ENCODE measurements around the gene FARS2.

Gene FARS2

GRCh38 chr6:5367510-5367909 lies 106.2 kb downstream of the FARS2 start:
- peaks cover 2% of the 10 kb centered on the region for H3K9me3 ChIP-seq (ENCODE audit: insufficient read depth, low read depth, low read length)
- WGBS (ENCODE audit: extremely low coverage, insufficient coverage, insufficient read length): no CpG with 5 or more reads among the region's 2 CpGs
- H3K4me2 ChIP-seq (ENCODE audit: low read length): no peak overlapping the region
- no peak overlapping the region for H2BK5ac ChIP-seq (ENCODE audit: low read depth, low read length, poor library complexity)
- no peak overlapping the region for H3K23ac ChIP-seq (ENCODE audit: low read length)
- H3K14ac ChIP-seq (ENCODE audit: low read length): no peak overlapping the region
- DNase-seq: no peak
- no peaks in the 10 kb centered on the region for H3K79me2 ChIP-seq (ENCODE audit: control insufficient read depth, insufficient read depth, low read length, poor library complexity)
- no peaks in the 10 kb centered on the region for H3K36me3 ChIP-seq (ENCODE audit: control insufficient read depth in 1 of 2, insufficient read depth in 2 of 2, low read length in 2 of 2)
- no peak overlapping the region for H4K12ac ChIP-seq (ENCODE audit: low read depth, low read length)
- no peak overlapping the region for H4K91ac ChIP-seq (ENCODE audit: low read depth, low read length)
- no peak overlapping the region for H3K4ac ChIP-seq (ENCODE audit: low read depth, low read length)
- H3K9ac ChIP-seq (ENCODE audit: low read length): no peak overlapping the region
- no peaks in the 10 kb centered on the region for H3K27me3 ChIP-seq (ENCODE audit: insufficient read depth, low read length)
- no peak overlapping the region for H2AK5ac ChIP-seq (ENCODE audit: low read length)
- no peak overlapping the region for H3K18ac ChIP-seq (ENCODE audit: low read length)
- H2BK12ac ChIP-seq (ENCODE audit: low read length): no peak overlapping the region
- no peak overlapping the region for H3K27ac ChIP-seq (ENCODE audit: low read depth, low read length)
- no peaks in the 10 kb centered on the region for H3K4me1 ChIP-seq (ENCODE audit: control insufficient read depth in 1 of 2, insufficient read depth in 2 of 2, low read length in 2 of 2)
- no peak overlapping the region for H2BK120ac ChIP-seq (ENCODE audit: insufficient read depth, low read length, poor library complexity)
- no peak overlapping the region for H3K4me3 ChIP-seq (ENCODE audit: low read depth, low read length)
- no peak overlapping the region for H2AFZ ChIP-seq (ENCODE audit: insufficient read depth, low read length, poor library complexity)
- no peaks in the 10 kb centered on the region for H3K79me1 ChIP-seq (ENCODE audit: low read length)
- no peak overlapping the region for H4K8ac ChIP-seq (ENCODE audit: low read depth, low read length)

GRCh38 chr6:5373430-5373829 lies 112.1 kb downstream of the FARS2 start:
- H4K12ac ChIP-seq (ENCODE audit: low read depth, low read length): no peak overlapping the region
- H3K79me1 ChIP-seq (ENCODE audit: low read length): no peaks in the 10 kb centered on the region
- H3K9ac ChIP-seq (ENCODE audit: low read length): no peak overlapping the region
- no peak overlapping the region for H4K91ac ChIP-seq (ENCODE audit: low read depth, low read length)
- H3K9me3 ChIP-seq (ENCODE audit: insufficient read depth, low read depth, low read length): peaks cover 2% of the 10 kb centered on the region
- H3K4me3 ChIP-seq (ENCODE audit: low read depth, low read length): no peak overlapping the region
- no CpG with 5 or more reads among the region's 2 CpGs for WGBS (ENCODE audit: extremely low coverage, insufficient coverage, insufficient read length)
- H2BK5ac ChIP-seq (ENCODE audit: low read depth, low read length, poor library complexity): no peak overlapping the region
- H3K27me3 ChIP-seq (ENCODE audit: insufficient read depth, low read length): no peaks in the 10 kb centered on the region
- H3K14ac ChIP-seq (ENCODE audit: low read length): no peak overlapping the region
- H3K27ac ChIP-seq (ENCODE audit: low read depth, low read length): no peak overlapping the region
- H3K18ac ChIP-seq (ENCODE audit: low read length): no peak overlapping the region
- no peak overlapping the region for H2AK5ac ChIP-seq (ENCODE audit: low read length)
- DNase-seq: no peak
- no peak overlapping the region for H2AFZ ChIP-seq (ENCODE audit: insufficient read depth, low read length, poor library complexity)
- H3K36me3 ChIP-seq (ENCODE audit: control insufficient read depth in 1 of 2, insufficient read depth in 2 of 2, low read length in 2 of 2): no peaks in the 10 kb centered on the region
- H3K4ac ChIP-seq (ENCODE audit: low read depth, low read length): no peak overlapping the region
- no peak overlapping the region for H3K23ac ChIP-seq (ENCODE audit: low read length)
- no peak overlapping the region for H3K4me2 ChIP-seq (ENCODE audit: low read length)
- no peak overlapping the region for H2BK120ac ChIP-seq (ENCODE audit: insufficient read depth, low read length, poor library complexity)
- no peak overlapping the region for H2BK12ac ChIP-seq (ENCODE audit: low read length)
- no peak overlapping the region for H4K8ac ChIP-seq (ENCODE audit: low read depth, low read length)
- H3K4me1 ChIP-seq (ENCODE audit: control insufficient read depth in 1 of 2, insufficient read depth in 2 of 2, low read length in 2 of 2): no peaks in the 10 kb centered on the region
- H3K79me2 ChIP-seq (ENCODE audit: control insufficient read depth, insufficient read depth, low read length, poor library complexity): no peaks in the 10 kb centered on the region

- Histone ChIP-seq H3K27me3 (ENCODE audit: insufficient read depth, low read length) (no peaks in the 10 kb centered on the region), H3K9me3 (ENCODE audit: insufficient read depth, low read depth, low read length) (no peaks in the 10 kb centered on the region), H3K4ac (ENCODE audit: low read depth, low read length) (no peak overlapping the region), H2AK5ac (ENCODE audit: low read length) (no peak overlapping the region), H3K36me3 (ENCODE audit: control insufficient read depth in 1 of 2, insufficient read depth in 2 of 2, low read length in 2 of 2) (no peaks in the 10 kb centered on the region), H3K79me1 (ENCODE audit: low read length) (no peaks in the 10 kb centered on the region), H3K14ac (ENCODE audit: low read length) (no peak overlapping the region), H3K79me2 (ENCODE audit: control insufficient read depth, insufficient read depth, low read length, poor library complexity) (no peaks in the 10 kb centered on the region), H2AFZ (ENCODE audit: insufficient read depth, low read length, poor library complexity) (no peak overlapping the region), H4K8ac (ENCODE audit: low read depth, low read length) (no peak overlapping the region), H2BK120ac (ENCODE audit: insufficient read depth, low read length, poor library complexity) (no peak overlapping the region), H3K4me1 (ENCODE audit: control insufficient read depth in 1 of 2, insufficient read depth in 2 of 2, low read length in 2 of 2) (no peaks in the 10 kb centered on the region), H3K27ac (ENCODE audit: low read depth, low read length) (no peak overlapping the region), H4K91ac (ENCODE audit: low read depth, low read length) (no peak overlapping the region), H4K12ac (ENCODE audit: low read depth, low read length) (no peak overlapping the region), H3K9ac (ENCODE audit: low read length) (no peak overlapping the region), H3K23ac (ENCODE audit: low read length) (no peak overlapping the region), H3K4me3 (ENCODE audit: low read depth, low read length) (no peak overlapping the region), H3K18ac (ENCODE audit: low read length) (no peak overlapping the region), H2BK12ac (ENCODE audit: low read length) (no peak overlapping the region), H2BK5ac (ENCODE audit: low read depth, low read length, poor library complexity) (no peak overlapping the region), H3K4me2 (ENCODE audit: low read length) (no peak overlapping the region)
- no CpG with 5 or more reads among the region's 6 CpGs for WGBS (ENCODE audit: extremely low coverage, insufficient coverage, insufficient read length)
- DNase-seq: no peak
Observed at GRCh38 chr6:5378331-5378730, 117.0 kb downstream of the FARS2 start.

GRCh38 chr6:5379647-5380242 lies 118.4 kb downstream of the FARS2 start:
- Histone ChIP-seq H3K18ac (ENCODE audit: low read length) (no peak overlapping the region), H2BK120ac (ENCODE audit: insufficient read depth, low read length, poor library complexity) (no peak overlapping the region), H2BK5ac (ENCODE audit: low read depth, low read length, poor library complexity) (no peak overlapping the region), H3K23ac (ENCODE audit: low read length) (no peak overlapping the region), H3K79me2 (ENCODE audit: control insufficient read depth, insufficient read depth, low read length, poor library complexity) (no peaks in the 10 kb centered on the region), H3K79me1 (ENCODE audit: low read length) (no peaks in the 10 kb centered on the region), H3K4me3 (ENCODE audit: low read depth, low read length) (no peak overlapping the region), H4K91ac (ENCODE audit: low read depth, low read length) (no peak overlapping the region), H3K4ac (ENCODE audit: low read depth, low read length) (no peak overlapping the region), H3K9ac (ENCODE audit: low read length) (no peak overlapping the region), H3K14ac (ENCODE audit: low read length) (no peak overlapping the region), H3K36me3 (ENCODE audit: control insufficient read depth in 1 of 2, insufficient read depth in 2 of 2, low read length in 2 of 2) (no peaks in the 10 kb centered on the region), H3K4me2 (ENCODE audit: low read length) (no peak overlapping the region), H4K12ac (ENCODE audit: low read depth, low read length) (no peak overlapping the region), H3K9me3 (ENCODE audit: insufficient read depth, low read depth, low read length) (no peaks in the 10 kb centered on the region), H2BK12ac (ENCODE audit: low read length) (no peak overlapping the region), H4K8ac (ENCODE audit: low read depth, low read length) (no peak overlapping the region), H2AFZ (ENCODE audit: insufficient read depth, low read length, poor library complexity) (no peak overlapping the region), H3K27me3 (ENCODE audit: insufficient read depth, low read length) (no peaks in the 10 kb centered on the region), H3K4me1 (ENCODE audit: control insufficient read depth in 1 of 2, insufficient read depth in 2 of 2, low read length in 2 of 2) (no peaks in the 10 kb centered on the region), H2AK5ac (ENCODE audit: low read length) (no peak overlapping the region), H3K27ac (ENCODE audit: low read depth, low read length) (no peak overlapping the region)
- no CpG with 5 or more reads among the region's 3 CpGs for WGBS (ENCODE audit: extremely low coverage, insufficient coverage, insufficient read length)
- peak in 1 of 2 donors; percentile 64 for DNase-seq
